Stimulated activated CD8-positive, alpha-beta memory T cell treated with anti-CD3 and anti-CD28 coated beads, Interleukin-4, amount 100 ng/mL, for 48 hours (primary cell): ENCODE data around the gene GREM1.

Experiments
- DNase-seq: peaks from one replicate; pipeline ENCODE4 v3.0.0-alpha.2; 2020

Gene GREM1

GRCh38 chr15:32717426-32718226 is at the start of gene GREM1:
Gene GREM1, plus strand, starts transcription at chr15:32718004. Its CDS starts 12,687 bp downstream, at chr15:32730691.
- DNase-seq: no peak

DNA sequence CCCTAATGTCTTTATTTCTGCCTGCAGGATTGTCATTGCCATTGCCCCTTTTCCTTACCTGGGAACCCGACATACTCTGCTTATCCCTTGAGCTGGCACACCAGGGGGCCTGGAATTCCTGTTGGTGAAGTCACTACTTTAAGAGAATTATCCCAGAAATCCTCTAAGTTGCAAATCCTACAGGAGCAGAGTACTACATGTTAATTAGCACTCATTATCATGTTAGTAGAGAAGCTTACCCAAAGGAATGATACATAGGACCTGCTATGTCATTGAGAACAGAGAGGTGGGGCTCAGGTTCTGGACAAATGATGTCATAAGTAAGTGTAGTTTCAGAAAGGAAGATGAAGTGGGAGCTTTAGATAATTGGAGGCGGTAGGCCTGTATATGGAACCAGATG is 48.9 kb upstream of the GREM1 start:
- DNase-seq: no peak

- DNase-seq: no peak
Measured at GRCh38 chr15:32669896-32670611, 47.8 kb upstream of the GREM1 start.

- DNase-seq: no peak
Measured at GRCh38 chr15:32670623-32671022, 47.2 kb upstream of the GREM1 start.

GRCh38 chr15:32671339-32672325 is 46.2 kb upstream of the GREM1 start:
- DNase-seq: no peak

DNA sequence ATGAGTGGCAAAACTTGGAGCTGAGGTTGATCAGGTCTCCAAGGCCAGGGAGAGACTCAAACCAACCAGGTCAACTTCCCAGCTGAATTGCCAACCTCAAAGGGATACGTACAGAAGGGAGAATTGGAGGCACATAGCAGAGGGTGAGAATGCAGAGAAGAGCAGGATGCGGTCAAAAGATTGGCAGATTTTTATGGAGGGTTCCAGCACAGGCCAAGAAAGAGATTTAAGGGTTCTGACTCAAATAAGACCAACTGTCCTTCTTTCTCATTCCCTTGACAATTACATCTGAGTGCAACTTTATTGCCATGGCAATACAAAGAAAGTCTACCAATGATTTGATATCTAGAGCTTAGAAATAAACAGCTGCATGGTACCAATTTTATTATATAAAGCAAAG is 43.1 kb upstream of the GREM1 start:
- no peak for DNase-seq

DNA sequence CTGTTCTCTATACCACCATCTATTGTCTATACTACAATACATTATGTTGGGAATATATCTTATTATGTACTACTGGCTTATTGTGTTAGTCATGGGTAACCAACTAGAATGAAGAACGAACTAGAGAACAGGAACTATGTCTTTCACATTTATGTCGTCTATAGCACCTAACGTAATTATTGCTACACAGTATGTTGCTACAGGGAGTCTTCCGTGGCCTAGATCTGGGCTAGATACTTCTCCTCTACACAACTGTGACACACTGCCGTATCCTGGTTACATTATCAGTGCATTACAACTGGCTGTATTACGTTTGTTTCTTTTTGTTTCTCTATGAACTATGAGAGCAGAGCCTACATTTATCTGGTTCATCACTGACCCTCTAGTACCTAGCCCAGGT is 42.3 kb upstream of the GREM1 start:
- no peak for DNase-seq

DNA sequence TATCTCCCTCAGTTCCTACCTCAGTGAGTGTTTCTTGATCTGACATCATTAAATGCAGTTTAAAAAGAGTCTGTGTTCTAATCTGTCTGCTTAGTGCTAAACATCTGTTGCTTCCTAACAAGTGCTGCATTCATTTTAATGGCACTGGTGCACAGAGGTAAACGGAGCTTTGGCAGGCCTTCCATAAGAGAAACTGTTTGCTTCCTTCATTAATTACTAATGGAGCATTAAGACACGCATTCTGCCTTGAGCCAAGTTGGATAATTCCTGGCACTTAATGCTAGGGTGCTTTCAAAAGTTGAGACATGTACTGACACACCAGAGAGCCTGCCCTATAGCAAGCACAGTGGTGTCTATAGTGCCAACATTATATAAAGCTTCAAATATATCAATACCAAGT is 41.6 kb upstream of the GREM1 start:
- no peak for DNase-seq

DNA sequence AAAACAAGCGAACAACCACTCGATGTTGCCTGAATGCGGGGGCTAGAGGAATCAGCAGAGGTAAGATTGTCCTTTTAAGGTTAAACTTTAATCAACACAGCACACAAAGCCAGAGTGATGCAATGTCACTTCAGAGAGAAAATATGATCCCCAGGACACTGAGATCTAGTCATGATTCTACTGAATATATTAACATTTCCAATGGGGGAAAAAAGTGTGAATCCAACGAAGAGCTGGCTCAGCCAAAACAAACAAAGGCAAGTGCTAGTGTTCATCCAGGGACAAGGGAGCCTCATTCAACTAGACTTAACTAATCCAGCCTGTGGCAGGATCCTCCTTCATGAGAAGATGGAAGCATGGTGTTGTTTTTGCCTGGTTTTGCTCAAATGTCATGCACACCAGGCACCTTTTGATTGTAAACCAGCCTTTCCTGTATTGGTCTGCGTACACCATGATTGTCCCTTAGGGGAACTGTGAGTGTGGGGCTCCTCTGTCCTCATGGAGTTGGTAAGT is 40.5 kb upstream of the GREM1 start:
- no peak for DNase-seq

DNA sequence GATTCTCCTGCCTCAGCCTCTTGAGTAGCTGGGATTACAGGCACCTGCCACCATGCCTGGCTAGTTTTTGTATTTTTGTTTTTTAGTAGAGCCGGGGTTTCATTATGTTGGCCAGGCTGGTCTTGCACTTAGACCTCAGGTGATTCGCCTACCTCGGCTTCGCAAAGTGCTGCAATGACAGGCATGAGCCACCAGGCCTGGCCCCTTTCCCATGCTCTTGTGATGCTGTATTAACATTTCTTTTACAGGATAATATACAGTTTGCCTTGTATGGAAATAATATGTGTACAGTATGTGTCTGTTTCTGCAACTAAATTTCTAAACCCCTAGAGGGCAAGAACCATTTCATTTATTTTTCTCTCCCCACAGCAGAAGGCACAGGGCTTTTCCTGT is 38.5 kb upstream of the GREM1 start:
- DNase-seq: no peak

- no peak for DNase-seq
Measured at GRCh38 chr15:32682569-32682968, 35.2 kb upstream of the GREM1 start.

DNA sequence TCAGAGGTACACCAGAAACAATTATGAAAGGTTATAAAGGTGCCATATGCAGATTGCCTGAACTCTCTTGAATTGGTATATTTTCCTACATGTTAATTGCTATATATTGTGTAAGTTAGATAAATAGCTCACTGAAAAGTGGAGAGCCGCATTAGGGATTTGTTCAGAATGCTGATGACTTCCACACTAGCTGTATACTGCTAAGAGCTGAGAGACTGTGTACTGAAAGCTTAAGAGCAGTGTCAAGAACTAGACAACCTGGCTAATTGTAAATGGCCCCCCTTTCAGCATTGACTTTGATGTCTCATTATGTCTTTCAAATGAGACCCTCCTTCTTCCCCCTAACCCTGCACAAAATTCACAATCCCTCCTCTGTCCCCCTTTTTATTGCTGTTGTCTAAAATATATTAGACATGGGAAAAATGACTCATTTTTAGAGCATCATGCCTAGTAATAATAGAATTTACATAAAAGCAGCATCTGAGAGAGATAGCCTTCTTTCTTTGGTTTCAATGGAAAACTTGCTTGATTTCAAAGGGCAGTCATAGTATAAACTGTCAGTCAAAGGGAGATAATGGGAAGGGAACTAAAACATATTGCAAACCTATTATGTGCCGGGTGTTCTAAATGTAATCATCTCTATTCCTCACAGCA is 34.7 kb upstream of the GREM1 start:
- no peak for DNase-seq

GRCh38 chr15:32683906-32684584 is 33.8 kb upstream of the GREM1 start:
- DNase-seq: no peak

- DNase-seq: no peak
Measured at GRCh38 chr15:32685576-32685975, 32.2 kb upstream of the GREM1 start.

DNA sequence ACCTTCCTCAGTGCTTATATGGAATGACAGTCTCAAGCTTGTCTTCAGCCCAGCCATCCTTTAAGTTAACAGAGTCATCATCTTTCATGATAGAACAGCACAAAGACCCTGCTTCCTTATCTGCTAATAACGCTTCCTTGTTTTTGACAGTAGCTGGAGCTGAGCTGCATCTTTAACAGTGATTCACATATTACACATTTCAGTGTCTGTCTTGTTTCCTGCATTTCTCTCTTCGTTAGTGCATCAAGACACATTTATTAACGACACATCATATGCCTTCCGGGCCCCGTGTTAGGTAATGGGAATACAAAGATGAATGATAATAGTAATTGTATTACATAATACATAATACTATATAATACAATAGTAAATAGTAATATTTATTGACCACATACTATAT is 30.2 kb upstream of the GREM1 start:
- DNase-seq: no peak

- no peak for DNase-seq
Measured at GRCh38 chr15:32688151-32688639, 29.6 kb upstream of the GREM1 start.

GRCh38 chr15:32690941-32691688 is 26.7 kb upstream of the GREM1 start:
- no peak for DNase-seq

- no peak for DNase-seq
Measured at GRCh38 chr15:32691689-32692038, 26.1 kb upstream of the GREM1 start.

GRCh38 chr15:32692286-32692685 is 25.5 kb upstream of the GREM1 start:
- no peak for DNase-seq

- no peak for DNase-seq
Measured at GRCh38 chr15:32694222-32694983, 23.4 kb upstream of the GREM1 start.
